HG03039 (cell line): Measurements from ENCODE around the gene SOST.
"Not testable (repeated sequence)": the region's sequence is repeated elsewhere in the genome, so short reads cannot be mapped to it uniquely, and the experiment has no call there.

Experiments
- ATAC-seq: cut with Tn5 transposase; IDR thresholded peaks from one replicate; pipeline ENCODE4 v1.9.1; 2021; ENCODE audit warnings: mild to moderate bottlenecking, moderate library complexity; ENCODE audit not compliant: unreplicated experiment

SOST gene

GRCh38 chr17:43758497-43759174, at the start of gene SOST:
Gene SOST (minus strand): TSS chr17:43758791. CDS start chr17:43758741, 50 bp downstream.
- ATAC-seq = no peak

- ATAC-seq = no peak
Measured at GRCh38 chr17:43808076-43808475, 49.5 kb upstream of the SOST start.

- no peak for ATAC-seq
Measured at GRCh38 chr17:43805117-43805516, 46.5 kb upstream of the SOST start.

GRCh38 chr17:43803758-43804157, 45.2 kb upstream of the SOST start:
- ATAC-seq = no peak

GRCh38 chr17:43801844-43802243, 43.3 kb upstream of the SOST start:
- no peak for ATAC-seq

GRCh38 chr17:43800736-43801135, 42.1 kb upstream of the SOST start:
- ATAC-seq = no peak

- ATAC-seq = no peak
Measured at GRCh38 chr17:43799047-43799446, 40.5 kb upstream of the SOST start.

GRCh38 chr17:43798024-43798423, 39.4 kb upstream of the SOST start:
- ATAC-seq = not testable (repeated sequence)

GRCh38 chr17:43792668-43793067, 34.1 kb upstream of the SOST start:
- ATAC-seq = not testable (repeated sequence)

- ATAC-seq = no peak
Measured at GRCh38 chr17:43791589-43791988, 33.0 kb upstream of the SOST start.

- no peak for ATAC-seq
Measured at GRCh38 chr17:43790311-43790940, 31.8 kb upstream of the SOST start.

GRCh38 chr17:43789482-43789881, 30.9 kb upstream of the SOST start:
- ATAC-seq = no peak

GRCh38 chr17:43788540-43788939, 29.9 kb upstream of the SOST start:
- no peak for ATAC-seq

GRCh38 chr17:43787728-43788127, 29.1 kb upstream of the SOST start:
- no peak for ATAC-seq

GRCh38 chr17:43784628-43785101, 26.1 kb upstream of the SOST start:
- ATAC-seq = no peak

GRCh38 chr17:43784068-43784467, 25.5 kb upstream of the SOST start:
- ATAC-seq = no peak

GRCh38 chr17:43782913-43783680, 24.5 kb upstream of the SOST start:
- no peak for ATAC-seq

- ATAC-seq = no peak
Measured at GRCh38 chr17:43780135-43780534, 21.5 kb upstream of the SOST start, which contains the start of gene CFAP97D1. Gene CFAP97D1 (plus strand): TSS chr17:43780435. CDS start chr17:43780463, 28 bp downstream.

GRCh38 chr17:43779145-43780125, 20.8 kb upstream of the SOST start:
- ATAC-seq = no peak

GRCh38 chr17:43778337-43779144, 19.9 kb upstream of the SOST start, which contains the start of gene DUSP3:
Gene DUSP3 (minus strand): TSS chr17:43778977. CDS start chr17:43778924, 53 bp downstream.
- ATAC-seq = peak; percentile 68
